Fibroblast of lung (primary cell): Measurements from ENCODE around the gene RSPH1. TPM values are rescaled to one million over a fixed set of nuclear protein-coding genes. Genes with fewer than 3 reads are reported as not detected.

Experiments
- DNase-seq, 2 donors: peaks; one replicate each; pipeline versions ENCODE4 v3.0.0 to v3.0.0-alpha.2; 2010; ENCODE audit warnings: low read depth in 2 of 2
- H2AFZ ChIP-seq: 2 replicates; pipeline ENCODE4 v1.5.1; 2012; ENCODE audit warnings: low read length, control low read depth, inconsistent platforms
- H3K27ac ChIP-seq: 2 replicates; pipeline ENCODE4 v1.5.1; 2011; ENCODE audit warnings: low read length, control low read depth; ENCODE audit not compliant: insufficient read depth
- H3K27me3 ChIP-seq: 2 replicates; pipeline ENCODE4 v1.5.1; 2011; ENCODE audit warnings: mild to moderate bottlenecking, low read length; ENCODE audit not compliant: control insufficient read depth, insufficient read depth
- H3K36me3 ChIP-seq: 2 replicates; pipeline ENCODE4 v1.5.1; 2011; ENCODE audit warnings: low read length; ENCODE audit not compliant: control insufficient read depth, insufficient read depth
- H3K4me1 ChIP-seq: 2 replicates; pipeline ENCODE4 v1.5.1; 2011; ENCODE audit warnings: low read length; ENCODE audit not compliant: control insufficient read depth, insufficient read depth; ENCODE audit errors: extremely low read depth
- H3K4me2 ChIP-seq: 2 replicates; pipeline ENCODE4 v1.5.1; 2011; ENCODE audit warnings: low read length, control low read depth; ENCODE audit not compliant: insufficient read depth; ENCODE audit errors: extremely low read depth
- H3K4me3 ChIP-seq, 4 experiments: fragments of 200-600 bp in 1 of 4; sonication (generic) in 1 of 4; replicated peaks in 1 of 4; 2 replicates each; pipeline ENCODE4 v1.5.1; 2011 to 2016; ENCODE audit warnings: low read length in 4 of 4, low read depth in 3 of 4, mild to moderate bottlenecking in 3 of 4, control low read depth in 2 of 4, inconsistent platforms in 1 of 4, mixed read lengths in 1 of 4; ENCODE audit not compliant: insufficient read depth in 1 of 4; ENCODE audit errors: control extremely low read depth in 1 of 4
- H3K79me2 ChIP-seq: 2 replicates; pipeline ENCODE4 v1.5.1; 2012; ENCODE audit warnings: mild to moderate bottlenecking, low read length, inconsistent platforms; ENCODE audit not compliant: control insufficient read depth, insufficient read depth
- H3K9ac ChIP-seq: 2 replicates; pipeline ENCODE4 v1.5.1; 2011; ENCODE audit warnings: mild to moderate bottlenecking, low read length, control low read depth; ENCODE audit not compliant: insufficient read depth
- H3K9me3 ChIP-seq: 2 replicates; pipeline ENCODE4 v1.5.1; 2012; ENCODE audit warnings: low read depth, low read length; ENCODE audit not compliant: control insufficient read depth, insufficient read depth
- H4K20me1 ChIP-seq: 2 replicates; pipeline ENCODE4 v1.5.1; 2011; ENCODE audit warnings: low read length; ENCODE audit not compliant: control insufficient read depth, insufficient read depth; ENCODE audit errors: extremely low read depth
- CTCF ChIP-seq, 2 donors: IDR thresholded peaks in 1 of 2; conservative IDR thresholded peaks in 1 of 2; 1 replicate in 1 of 2; 2 replicates in 1 of 2; pipeline ENCODE4 v1.5.1; 2011 to 2012; ENCODE audit warnings: low read length in 2 of 2, control low read depth in 1 of 2, inconsistent platforms in 1 of 2, low read depth in 1 of 2, mild to moderate bottlenecking in 1 of 2
- EZH2 ChIP-seq: IDR thresholded peaks from 2 replicates; pipeline ENCODE4 v1.5.1; 2012; ENCODE audit warnings: low read length, control low read depth, mild to moderate bottlenecking; ENCODE audit errors: missing control alignments
- polyA plus RNA-seq, 2 donors: library from polyadenylated mRNA; depleted of rRNA in 1 of 2; stranded (reverse) in 1 of 2; unstranded in 1 of 2; fragments of >200 nt; gene quantifications; 2 replicates each; pipeline ENCODE4 v1.2.1, GENCODE V29; 2011 to 2012; ENCODE audit warnings: missing spikeins in 1 of 2
- total RNA-seq: library from RNA; depleted of rRNA; stranded (reverse); fragments of >200 nt; gene quantifications from 2 replicates; pipeline ENCODE4 v1.2.1, GENCODE V29; 2014

RSPH1 gene
- total and polyA plus RNA-seq, 2 donors (not counting 1 experiment from before 2014, with no cell fraction given), result not detected

- Histone ChIP-seq H3K9me3 (no peaks in the 10 kb centered on the region), H3K4me3 (no peak overlapping the region), H3K27me3 (no peaks in the 10 kb centered on the region), H3K4me2 (no peak overlapping the region), H3K27ac (no peak overlapping the region), H3K4me1 (peaks cover 7% of the 10 kb centered on the region), H3K79me2 (no peaks in the 10 kb centered on the region), H2AFZ (no peak overlapping the region), H3K9ac (no peak overlapping the region), H3K36me3 (no peaks in the 10 kb centered on the region), H4K20me1 (no peaks in the 10 kb centered on the region)
- TF ChIP-seq EZH2 (no peak), CTCF (conservative IDR thresholded peaks at IDR 0.05 in 1 of 2, IDR thresholded peaks at IDR 0.05 in 1 of 2; ENCODE audit: low read depth in 1 of 2, low read length in 2 of 2) (no peak)
- DNase-seq, result no peak
Measured at GRCh38 chr21:42522771-42523170, 26.7 kb upstream of the RSPH1 start.

GRCh38 chr21:42522271-42522670, 26.2 kb upstream of the RSPH1 start:
- no peak overlapping the region for H3K4me3 ChIP-seq
- H3K9ac ChIP-seq, result no peak overlapping the region
- no peaks in the 10 kb centered on the region for H3K9me3 ChIP-seq
- no peaks in the 10 kb centered on the region for H4K20me1 ChIP-seq
- peaks cover 7% of the 10 kb centered on the region for H3K4me1 ChIP-seq
- no peak overlapping the region for H3K4me2 ChIP-seq
- H2AFZ ChIP-seq, result no peak overlapping the region
- TF ChIP-seq CTCF (conservative IDR thresholded peaks at IDR 0.05 in 1 of 2, IDR thresholded peaks at IDR 0.05 in 1 of 2; ENCODE audit: low read depth in 1 of 2, low read length in 2 of 2) (no peak), EZH2 (no peak)
- no peaks in the 10 kb centered on the region for H3K27me3 ChIP-seq
- no peak for DNase-seq
- H3K79me2 ChIP-seq, result no peaks in the 10 kb centered on the region
- no peaks in the 10 kb centered on the region for H3K36me3 ChIP-seq
- no peak overlapping the region for H3K27ac ChIP-seq

DNA sequence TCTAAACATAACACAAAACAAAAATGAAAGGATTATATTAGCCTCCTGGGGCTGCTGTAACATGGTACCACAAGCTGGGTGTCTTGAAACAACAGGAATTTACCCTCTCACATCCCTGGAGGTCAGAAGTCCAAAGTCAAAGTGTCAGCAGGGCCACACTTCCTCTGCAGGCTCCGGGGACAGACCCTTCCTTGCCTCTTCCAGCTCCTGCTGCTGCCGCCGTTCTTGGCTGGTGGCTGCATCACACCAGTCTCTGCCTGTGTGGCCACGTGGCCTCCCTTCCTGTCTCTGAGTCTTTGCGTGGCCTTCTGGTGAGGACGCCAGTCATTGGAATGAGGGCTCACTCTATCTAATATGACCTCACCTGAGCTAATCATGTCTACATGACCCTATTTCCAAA, 25.8 kb upstream of the RSPH1 start:
- peaks cover 7% of the 10 kb centered on the region for H3K4me1 ChIP-seq
- H3K27ac ChIP-seq, result no peak overlapping the region
- no peaks in the 10 kb centered on the region for H3K79me2 ChIP-seq
- no peak overlapping the region for H3K4me2 ChIP-seq
- no peaks in the 10 kb centered on the region for H3K27me3 ChIP-seq
- H3K9me3 ChIP-seq, result no peaks in the 10 kb centered on the region
- no peaks in the 10 kb centered on the region for H3K36me3 ChIP-seq
- no peak overlapping the region for H3K9ac ChIP-seq
- no peaks in the 10 kb centered on the region for H4K20me1 ChIP-seq
- TF ChIP-seq CTCF (conservative IDR thresholded peaks at IDR 0.05 in 1 of 2, IDR thresholded peaks at IDR 0.05 in 1 of 2; ENCODE audit: low read depth in 1 of 2, low read length in 2 of 2), result no peak
- TF ChIP-seq EZH2, result no peak
- DNase-seq, result no peak
- H3K4me3 ChIP-seq, result no peak overlapping the region
- H2AFZ ChIP-seq, result no peak overlapping the region
